ENCODE data around the gene DDX24.

Gene DDX24

GRCh38 chr14:94021416-94022157 is 59.4 kb downstream of the DDX24 start:
- no peaks in the 10 kb centered on the region for H3K9me3 ChIP-seq (ENCODE audit: severe bottlenecking)
- no peak for TF ChIP-seq CTCF (IDR thresholded peaks at IDR 0.05; ENCODE audit: poor library complexity, severe bottlenecking)
- DNase-seq (ENCODE audit: low spot score) (no peak), ATAC-seq (ENCODE audit: low read depth) (no peak)
- H3K4me3 ChIP-seq (ENCODE audit: severe bottlenecking) = no peak overlapping the region
- H3K27ac ChIP-seq (ENCODE audit: poor library complexity, severe bottlenecking) = no peak overlapping the region
- no peaks in the 10 kb centered on the region for H3K27me3 ChIP-seq (ENCODE audit: insufficient read depth, poor library complexity, severe bottlenecking)
- H3K36me3 ChIP-seq (ENCODE audit: low read depth) = no peaks in the 10 kb centered on the region
- peaks cover 4% of the 10 kb centered on the region for H3K4me1 ChIP-seq (ENCODE audit: insufficient read depth, poor library complexity, severe bottlenecking)

GRCh38 chr14:94021001-94021400 is 60.0 kb downstream of the DDX24 start:
- H3K9me3 ChIP-seq (ENCODE audit: severe bottlenecking) = no peaks in the 10 kb centered on the region
- TF ChIP-seq CTCF (IDR thresholded peaks at IDR 0.05; ENCODE audit: poor library complexity, severe bottlenecking) = no peak
- H3K36me3 ChIP-seq (ENCODE audit: low read depth) = no peaks in the 10 kb centered on the region
- ATAC-seq (ENCODE audit: low read depth) = peak; percentile 45; the same call in 1 of the 3 replicates
- H3K27me3 ChIP-seq (ENCODE audit: insufficient read depth, poor library complexity, severe bottlenecking) = no peaks in the 10 kb centered on the region
- H3K4me1 ChIP-seq (ENCODE audit: insufficient read depth, poor library complexity, severe bottlenecking) = peaks cover 4% of the 10 kb centered on the region
- H3K27ac ChIP-seq (ENCODE audit: poor library complexity, severe bottlenecking) = no peak overlapping the region
- H3K4me3 ChIP-seq (ENCODE audit: severe bottlenecking) = no peak overlapping the region
- no peak for DNase-seq (ENCODE audit: low spot score)

- ATAC-seq (ENCODE audit: low read depth) (no peak), DNase-seq (ENCODE audit: low spot score) (no peak)
- no peak overlapping the region for H3K27ac ChIP-seq (ENCODE audit: poor library complexity, severe bottlenecking)
- no peaks in the 10 kb centered on the region for H3K9me3 ChIP-seq (ENCODE audit: severe bottlenecking)
- H3K27me3 ChIP-seq (ENCODE audit: insufficient read depth, poor library complexity, severe bottlenecking) = no peaks in the 10 kb centered on the region
- H3K4me3 ChIP-seq (ENCODE audit: severe bottlenecking) = no peak overlapping the region
- no peak for TF ChIP-seq CTCF (IDR thresholded peaks at IDR 0.05; ENCODE audit: poor library complexity, severe bottlenecking)
- H3K36me3 ChIP-seq (ENCODE audit: low read depth) = no peaks in the 10 kb centered on the region
- H3K4me1 ChIP-seq (ENCODE audit: insufficient read depth, poor library complexity, severe bottlenecking) = no peaks in the 10 kb centered on the region
Measured at GRCh38 chr14:94020267-94020666, 60.7 kb downstream of the DDX24 start.

GRCh38 chr14:94019329-94019728 is 61.7 kb downstream of the DDX24 start:
- no peak overlapping the region for H3K27ac ChIP-seq (ENCODE audit: poor library complexity, severe bottlenecking)
- H3K4me1 ChIP-seq (ENCODE audit: insufficient read depth, poor library complexity, severe bottlenecking) = no peaks in the 10 kb centered on the region
- H3K27me3 ChIP-seq (ENCODE audit: insufficient read depth, poor library complexity, severe bottlenecking) = no peaks in the 10 kb centered on the region
- no peaks in the 10 kb centered on the region for H3K36me3 ChIP-seq (ENCODE audit: low read depth)
- DNase-seq (ENCODE audit: low spot score) (no peak), ATAC-seq (ENCODE audit: low read depth) (no peak)
- H3K9me3 ChIP-seq (ENCODE audit: severe bottlenecking) = no peaks in the 10 kb centered on the region
- no peak overlapping the region for H3K4me3 ChIP-seq (ENCODE audit: severe bottlenecking)
- TF ChIP-seq CTCF (IDR thresholded peaks at IDR 0.05; ENCODE audit: poor library complexity, severe bottlenecking) = no peak

- no peaks in the 10 kb centered on the region for H3K9me3 ChIP-seq (ENCODE audit: severe bottlenecking)
- no peak overlapping the region for H3K4me3 ChIP-seq (ENCODE audit: severe bottlenecking)
- H3K27me3 ChIP-seq (ENCODE audit: insufficient read depth, poor library complexity, severe bottlenecking) = no peaks in the 10 kb centered on the region
- ATAC-seq (ENCODE audit: low read depth) (no peak), DNase-seq (ENCODE audit: low spot score) (no peak)
- TF ChIP-seq CTCF (IDR thresholded peaks at IDR 0.05; ENCODE audit: poor library complexity, severe bottlenecking) = no peak
- no peaks in the 10 kb centered on the region for H3K4me1 ChIP-seq (ENCODE audit: insufficient read depth, poor library complexity, severe bottlenecking)
- H3K36me3 ChIP-seq (ENCODE audit: low read depth) = no peaks in the 10 kb centered on the region
- H3K27ac ChIP-seq (ENCODE audit: poor library complexity, severe bottlenecking) = no peak overlapping the region
Measured at GRCh38 chr14:94018308-94018707, 62.7 kb downstream of the DDX24 start.

All from RWPE2 (cell line).